IPS-20b (cell line): ENCODE data around the gene NFAT5.
"Not testable (repeated sequence)": the region's sequence is repeated elsewhere in the genome, so short reads cannot be mapped to it uniquely, and the experiment has no call there.

Experiments
- H3K27ac ChIP-seq: one replicate; pipeline ENCODE4 v1.5.1; 2013; ENCODE audit warnings: low read length
- H3K27me3 ChIP-seq: 2 replicates; pipeline ENCODE4 v1.6.1; 2013; ENCODE audit warnings: mild to moderate bottlenecking, low read length, inconsistent platforms; ENCODE audit not compliant: insufficient read depth
- H3K36me3 ChIP-seq: 2 replicates; pipeline ENCODE4 v1.6.1; 2013; ENCODE audit warnings: low read depth, mild to moderate bottlenecking, inconsistent platforms, low read length, moderate library complexity; ENCODE audit not compliant: insufficient read depth
- H3K4me1 ChIP-seq: 2 replicates; pipeline ENCODE4 v1.6.1; 2013; ENCODE audit warnings: mild to moderate bottlenecking, control low read depth, inconsistent platforms, low read length, moderate library complexity; ENCODE audit not compliant: insufficient read depth
- H3K4me3 ChIP-seq: 2 replicates; pipeline ENCODE4 v1.5.1; 2013; ENCODE audit warnings: mild to moderate bottlenecking, low read length, inconsistent platforms
- H3K9ac ChIP-seq: 2 replicates; pipeline ENCODE4 v1.6.1; 2013; ENCODE audit warnings: low read depth, mild to moderate bottlenecking, inconsistent platforms, low read length, moderate library complexity
- H3K9me3 ChIP-seq: 2 replicates; pipeline ENCODE4 v1.6.1; 2013; ENCODE audit warnings: mild to moderate bottlenecking, low read depth, low read length, inconsistent platforms; ENCODE audit not compliant: insufficient read depth

Gene NFAT5

GRCh38 chr16:69532641-69533455, 32.9 kb upstream of the NFAT5 start:
- no peak overlapping the region for H3K27ac ChIP-seq
- H3K4me1 ChIP-seq = peaks cover 19% of the 10 kb centered on the region
- no peak overlapping the region for H3K4me3 ChIP-seq
- H3K9me3 ChIP-seq = no peaks in the 10 kb centered on the region
- H3K9ac ChIP-seq = no peak overlapping the region
- H3K36me3 ChIP-seq = no peaks in the 10 kb centered on the region
- no peaks in the 10 kb centered on the region for H3K27me3 ChIP-seq

GRCh38 chr16:69534720-69535119, 31.0 kb upstream of the NFAT5 start:
- H3K9ac ChIP-seq = no peak overlapping the region
- no peaks in the 10 kb centered on the region for H3K9me3 ChIP-seq
- H3K27ac ChIP-seq = no peak overlapping the region
- H3K27me3 ChIP-seq = no peaks in the 10 kb centered on the region
- H3K4me1 ChIP-seq = peaks cover 12% of the 10 kb centered on the region
- no peak overlapping the region for H3K4me3 ChIP-seq
- no peaks in the 10 kb centered on the region for H3K36me3 ChIP-seq

- H3K4me3 ChIP-seq = no peak overlapping the region
- H3K9me3 ChIP-seq = no peaks in the 10 kb centered on the region
- no peak overlapping the region for H3K27ac ChIP-seq
- no peak overlapping the region for H3K9ac ChIP-seq
- H3K36me3 ChIP-seq = no peaks in the 10 kb centered on the region
- peaks cover 10% of the 10 kb centered on the region; the same call in 1 of the 2 replicates for H3K4me1 ChIP-seq
- no peaks in the 10 kb centered on the region for H3K27me3 ChIP-seq
Observed at GRCh38 chr16:69535123-69536050, 30.4 kb upstream of the NFAT5 start.

- H3K4me3 ChIP-seq = no peak overlapping the region
- H3K9me3 ChIP-seq = no peaks in the 10 kb centered on the region
- no peaks in the 10 kb centered on the region for H3K27me3 ChIP-seq
- no peak overlapping the region for H3K27ac ChIP-seq
- H3K36me3 ChIP-seq = no peaks in the 10 kb centered on the region
- peaks cover 3% of the 10 kb centered on the region; the same call in 1 of the 2 replicates for H3K4me1 ChIP-seq
- no peak overlapping the region for H3K9ac ChIP-seq
Observed at GRCh38 chr16:69537706-69538080, 28.1 kb upstream of the NFAT5 start.

GRCh38 chr16:69538808-69539207, 27.0 kb upstream of the NFAT5 start:
- H3K27ac ChIP-seq = no peak overlapping the region

GRCh38 chr16:69542974-69543373, 22.8 kb upstream of the NFAT5 start:
- no peaks in the 10 kb centered on the region for H3K4me1 ChIP-seq
- H3K9ac ChIP-seq = no peak overlapping the region
- no peaks in the 10 kb centered on the region for H3K27me3 ChIP-seq
- no peak overlapping the region for H3K27ac ChIP-seq
- no peaks in the 10 kb centered on the region for H3K9me3 ChIP-seq
- H3K36me3 ChIP-seq = no peaks in the 10 kb centered on the region
- H3K4me3 ChIP-seq = no peak overlapping the region

More at GRCh38 chr16:69538808-69539207, 27.0 kb upstream of the NFAT5 start:
- Histone ChIP-seq H3K9ac (no peak overlapping the region), H3K36me3 (no peaks in the 10 kb centered on the region), H3K27me3 (no peaks in the 10 kb centered on the region), H3K9me3 (no peaks in the 10 kb centered on the region), H3K4me3 (no peak overlapping the region), H3K4me1 (0 out of 2 replicates have a peak, but pooled peaks cover 3% of the 10 kb centered on the region)

- Histone ChIP-seq H3K36me3 (no peaks in the 10 kb centered on the region), H3K9me3 (no peaks in the 10 kb centered on the region), H3K27ac (no peak overlapping the region), H3K4me1 (no peaks in the 10 kb centered on the region), H3K9ac (no peak overlapping the region), H3K4me3 (no peak overlapping the region), H3K27me3 (no peaks in the 10 kb centered on the region)
Observed at GRCh38 chr16:69544088-69544487, 21.7 kb upstream of the NFAT5 start.

- not testable (repeated sequence) for H3K27ac ChIP-seq, H3K9me3 ChIP-seq, H3K36me3 ChIP-seq, H3K9ac ChIP-seq, H3K27me3 ChIP-seq, H3K4me1 ChIP-seq, H3K4me3 ChIP-seq
Observed at GRCh38 chr16:69546663-69547062, 19.1 kb upstream of the NFAT5 start.

- Histone ChIP-seq H3K27me3 (no peaks in the 10 kb centered on the region), H3K9me3 (no peaks in the 10 kb centered on the region), H3K4me3 (no peak overlapping the region), H3K27ac (no peak overlapping the region), H3K36me3 (no peaks in the 10 kb centered on the region), H3K4me1 (no peaks in the 10 kb centered on the region), H3K9ac (no peak overlapping the region)
Observed at GRCh38 chr16:69553332-69553731, 12.4 kb upstream of the NFAT5 start.

- Histone ChIP-seq H3K36me3 (no peaks in the 10 kb centered on the region), H3K4me1 (no peaks in the 10 kb centered on the region), H3K27me3 (no peaks in the 10 kb centered on the region), H3K9ac (no peak overlapping the region), H3K27ac (no peak overlapping the region), H3K9me3 (no peaks in the 10 kb centered on the region), H3K4me3 (no peak overlapping the region)
Observed at GRCh38 chr16:69554495-69554894, 11.3 kb upstream of the NFAT5 start.

GRCh38 chr16:69555437-69555836, 10.3 kb upstream of the NFAT5 start:
- H3K27ac ChIP-seq = no peak overlapping the region
- H3K9ac ChIP-seq = no peak overlapping the region
- H3K9me3 ChIP-seq = no peaks in the 10 kb centered on the region
- no peaks in the 10 kb centered on the region for H3K27me3 ChIP-seq
- H3K36me3 ChIP-seq = no peaks in the 10 kb centered on the region
- no peak overlapping the region for H3K4me3 ChIP-seq
- H3K4me1 ChIP-seq = no peaks in the 10 kb centered on the region

GRCh38 chr16:69555867-69556266, 9.9 kb upstream of the NFAT5 start:
- no peak overlapping the region for H3K27ac ChIP-seq
- no peaks in the 10 kb centered on the region for H3K4me1 ChIP-seq
- H3K36me3 ChIP-seq = no peaks in the 10 kb centered on the region
- H3K9me3 ChIP-seq = no peaks in the 10 kb centered on the region
- H3K27me3 ChIP-seq = no peaks in the 10 kb centered on the region
- H3K4me3 ChIP-seq = no peak overlapping the region
- H3K9ac ChIP-seq = no peak overlapping the region
